Measurements from ENCODE around the gene XPC. TPM values are rescaled to one million over a fixed set of nuclear protein-coding genes. Genes with fewer than 3 reads are reported as not detected.

Gene XPC
- total RNA-seq, 2 experiments from 2014 or later = 39.0 to 39.8 TPM

Other genes with a start within 250 kb of the XPC start
- gene CHCHD4, start 53.7 kb downstream of the XPC start, total RNA-seq = 10 to 100 TPM; 16.2 to 17.9 TPM
- gene TMEM43, start 53.5 kb downstream of the XPC start, total RNA-seq = 10 to 100 TPM; 18.3 to 19.8 TPM
- gene LSM3, start 216 bp upstream of the XPC start, total RNA-seq = 10 to 100 TPM; 26.1 to 26.2 TPM
- gene SLC6A6, start 224.0 kb upstream of the XPC start, total RNA-seq = 10 to 100 TPM; 32.2 to 36.9 TPM

All from activated naive CD4-positive, alpha-beta T cell treated with anti-CD3 and anti-CD28 coated beads for 36 hours (primary cell).